Activated CD4-positive, alpha-beta T cell treated with anti-CD3 and anti-CD28 coated beads, Interleukin-2, amount 50 U/mL, for 1 hour (primary cell): ENCODE measurements around the gene KIAA1210.

Experiments
- DNase-seq: peaks from one replicate; pipeline ENCODE4 v3.0.0-alpha.2; 2020

The KIAA1210 gene

DNA sequence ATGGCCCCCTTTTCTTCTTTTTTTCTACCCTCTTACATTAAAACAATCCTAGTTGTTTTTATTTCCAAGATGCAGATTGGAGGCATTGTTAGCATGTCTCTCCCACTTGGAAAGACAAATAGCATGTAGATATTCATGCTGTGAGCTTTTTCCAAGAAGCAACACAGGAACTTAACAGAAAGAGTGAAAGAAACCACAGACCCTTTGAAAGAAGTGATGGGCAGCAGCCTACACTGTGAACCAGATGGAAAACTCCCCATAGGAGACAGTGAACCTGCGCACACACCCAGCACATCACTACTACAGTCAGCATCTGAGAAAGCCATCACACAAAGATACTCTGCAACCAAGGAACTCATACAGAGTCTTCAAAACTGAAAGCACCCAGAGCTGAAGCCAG, 37.0 kb downstream of the KIAA1210 start:
- DNase-seq = no peak

DNA sequence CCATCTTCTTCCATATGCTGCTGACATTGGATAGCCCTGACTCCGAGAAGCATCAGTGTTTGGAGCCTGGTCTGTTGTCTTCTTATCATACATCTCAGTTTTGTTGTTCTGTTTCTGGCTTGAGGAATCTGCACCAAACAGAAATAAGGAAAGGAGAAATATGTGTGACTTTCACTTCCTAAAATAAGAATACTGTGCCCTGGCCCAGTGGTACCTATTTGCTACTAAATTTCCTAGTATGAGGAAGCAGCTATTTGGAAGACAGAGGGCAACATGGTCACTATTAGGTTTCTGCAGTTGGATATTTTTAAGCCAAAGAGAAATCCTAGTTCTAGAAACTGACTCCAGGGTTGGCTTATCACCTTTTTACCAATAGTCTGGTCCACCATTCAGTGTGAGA, 38.0 kb downstream of the KIAA1210 start:
- no peak for DNase-seq

DNA sequence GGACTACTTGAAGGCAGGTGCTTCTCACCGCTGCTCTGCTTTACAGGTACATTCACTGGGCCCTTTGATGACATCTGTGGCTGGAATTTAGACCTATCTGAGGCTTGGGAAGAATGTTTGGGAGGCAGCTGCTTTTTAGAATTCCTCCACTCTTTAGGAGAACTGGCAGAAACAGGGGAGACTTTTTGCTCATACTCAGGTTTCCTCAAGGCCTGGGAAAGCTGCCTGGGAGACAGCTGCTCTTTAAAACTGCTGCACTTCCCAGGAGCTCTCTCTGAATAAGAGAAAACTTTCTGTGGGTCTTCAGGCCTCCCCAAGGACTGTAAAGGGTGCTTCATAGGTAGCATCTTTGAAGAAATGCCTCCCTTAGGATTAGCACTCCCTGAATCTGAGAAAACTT, 40.5 kb downstream of the KIAA1210 start:
- DNase-seq = no peak

DNA sequence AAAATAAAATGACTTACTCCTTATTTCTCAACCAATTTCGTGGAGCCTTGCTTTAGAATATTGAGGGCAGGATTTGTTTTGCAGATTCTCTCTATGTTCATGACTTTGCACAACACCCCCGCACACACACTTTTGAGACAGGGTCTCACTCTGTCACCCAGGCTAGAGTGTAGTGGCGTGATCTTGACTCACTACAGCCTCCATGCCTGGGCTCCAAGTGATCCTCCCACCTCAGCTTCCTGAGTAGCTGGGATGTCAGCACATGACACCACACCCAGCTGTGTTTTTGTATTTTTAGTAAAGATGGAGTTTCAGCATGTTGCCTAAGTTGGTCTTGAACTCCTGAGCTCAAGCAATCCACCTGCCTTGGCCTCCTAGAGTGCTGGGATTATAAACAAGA, 42.8 kb downstream of the KIAA1210 start:
- DNase-seq = no peak

DNA sequence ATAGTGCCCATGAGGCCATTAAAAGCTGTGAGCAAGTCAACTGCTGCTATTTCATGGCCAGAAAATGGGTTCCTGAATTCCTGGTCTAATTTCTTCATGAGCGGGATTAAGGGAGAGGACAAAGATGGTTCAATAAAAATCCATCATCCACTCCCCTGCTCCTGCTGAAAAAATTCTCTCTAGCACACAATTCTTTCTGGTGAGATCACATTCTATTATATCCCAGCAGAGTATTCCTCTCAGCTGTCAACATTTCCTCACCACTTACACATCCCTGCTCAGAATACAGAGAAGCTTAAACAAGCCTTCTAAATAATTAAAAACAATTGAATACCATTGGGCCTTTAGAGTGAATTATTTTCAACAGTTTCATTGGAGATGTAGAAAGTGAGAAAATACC, 45.3 kb downstream of the KIAA1210 start:
- DNase-seq = no peak

DNA sequence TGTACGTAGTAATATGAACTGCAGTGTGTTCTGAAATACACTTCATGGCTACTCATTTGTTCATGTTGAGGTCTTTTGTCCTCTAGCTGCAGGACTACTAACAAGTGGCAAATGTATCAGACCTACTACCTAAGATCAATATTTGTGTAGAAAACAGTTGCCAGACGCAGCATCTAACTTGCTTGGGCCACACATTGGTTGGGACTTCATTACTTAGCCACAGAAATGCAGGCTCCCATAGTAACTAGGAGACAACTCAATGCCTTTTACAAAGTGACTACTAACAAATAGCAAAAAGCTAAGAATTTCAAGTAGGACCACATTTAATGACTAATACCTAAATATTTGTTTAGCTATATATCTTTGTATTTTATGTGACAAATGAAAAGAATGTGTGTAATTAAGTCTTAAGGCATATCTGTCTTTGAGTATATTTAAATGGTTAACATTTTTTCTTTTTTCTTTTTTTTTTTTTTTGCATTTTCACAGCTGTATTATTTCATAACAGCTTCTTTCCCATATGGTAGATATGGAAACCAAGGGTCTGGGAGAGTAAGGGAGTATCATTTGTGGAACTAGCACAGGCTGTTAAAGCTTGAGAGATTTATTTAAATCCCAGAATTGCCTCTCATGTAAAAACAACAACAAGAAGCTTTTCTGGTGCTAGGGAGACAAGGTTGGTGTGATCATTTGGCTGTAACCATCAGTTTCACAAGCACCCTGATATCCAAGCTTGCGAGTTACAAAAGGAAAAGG, 52.2 kb downstream of the KIAA1210 start:
- DNase-seq = no peak

DNA sequence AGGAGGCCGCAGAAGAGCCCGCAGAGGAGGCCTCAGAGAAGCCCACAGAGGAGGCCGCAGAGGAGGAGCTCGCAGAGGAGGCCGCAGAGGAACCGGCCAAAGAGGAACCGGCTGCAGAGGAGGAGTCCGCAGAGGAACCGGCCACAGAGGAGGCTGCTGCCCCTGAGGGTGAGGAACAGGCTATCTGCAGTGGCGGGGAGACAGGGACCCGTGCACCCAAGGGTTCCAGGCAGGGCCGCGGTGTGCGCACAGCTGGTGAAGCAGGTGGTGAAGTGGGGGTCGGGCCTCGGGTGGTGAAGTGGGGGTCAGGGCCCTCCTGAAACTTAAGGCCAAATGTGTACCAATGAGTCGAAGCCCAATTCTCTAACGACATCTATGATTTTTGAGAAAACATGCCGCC, 53.7 kb downstream of the KIAA1210 start:
- DNase-seq = no peak

DNA sequence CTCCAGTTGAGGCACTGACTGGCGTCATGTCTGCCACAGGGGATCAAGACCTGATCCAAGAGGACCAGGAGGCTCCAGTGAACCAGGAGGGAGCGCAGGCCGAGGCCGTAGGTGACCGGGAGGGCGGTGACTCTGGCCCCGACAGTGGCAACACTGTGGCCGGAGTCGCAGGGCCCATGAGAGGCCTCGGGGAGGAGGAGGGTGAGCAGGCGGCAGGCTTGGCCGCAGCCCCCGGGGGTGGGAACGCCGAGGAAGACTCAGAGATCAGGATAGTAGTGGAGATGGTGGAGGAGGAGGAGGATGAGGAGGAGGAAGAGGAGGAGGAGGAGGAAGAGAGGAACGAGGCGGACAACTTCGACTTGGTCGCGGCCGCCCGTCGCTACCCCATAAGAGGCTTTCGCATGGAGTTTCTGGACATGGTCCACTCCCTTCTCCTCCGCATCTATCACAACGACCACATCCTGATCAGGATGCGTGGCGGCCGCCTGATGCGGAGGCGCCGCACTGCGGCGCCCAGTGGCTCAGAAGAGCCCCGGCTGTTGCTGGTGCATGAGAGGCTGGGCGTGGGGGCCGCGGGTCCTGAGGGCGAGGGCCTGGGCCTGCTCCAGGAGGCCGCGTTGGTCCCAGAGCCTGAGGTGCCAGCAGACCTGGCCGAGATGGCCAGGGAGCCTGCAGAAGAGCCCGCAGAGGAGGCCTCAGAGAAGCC, 54.3 kb downstream of the KIAA1210 start:
- DNase-seq = no peak

DNA sequence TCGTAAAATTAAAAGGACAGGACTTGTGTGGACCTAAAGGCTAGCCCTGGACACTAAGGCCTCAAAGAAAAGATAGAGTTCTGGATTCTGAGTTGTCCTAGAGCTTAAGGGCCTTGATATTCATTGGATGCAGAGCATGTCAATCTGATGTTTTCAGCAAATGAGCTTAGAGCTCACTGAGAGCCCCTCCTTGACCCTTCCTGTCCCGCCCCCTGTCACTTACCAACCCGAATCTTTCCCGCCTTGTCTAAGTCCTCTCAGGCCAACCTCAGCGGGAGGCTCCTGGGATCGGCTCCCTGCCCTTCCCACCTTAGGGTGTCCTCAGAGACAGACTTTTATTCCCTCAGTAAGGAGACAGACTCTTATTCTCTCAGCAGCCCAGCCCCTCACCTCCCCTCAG, 54.9 kb downstream of the KIAA1210 start, which contains the start of gene CT47C1:
Gene CT47C1, plus strand, starts transcription at position 250 of the 400 bp plus-strand sequence. CDS start 233 bp downstream, outside the sequence.
- DNase-seq = no peak

DNA sequence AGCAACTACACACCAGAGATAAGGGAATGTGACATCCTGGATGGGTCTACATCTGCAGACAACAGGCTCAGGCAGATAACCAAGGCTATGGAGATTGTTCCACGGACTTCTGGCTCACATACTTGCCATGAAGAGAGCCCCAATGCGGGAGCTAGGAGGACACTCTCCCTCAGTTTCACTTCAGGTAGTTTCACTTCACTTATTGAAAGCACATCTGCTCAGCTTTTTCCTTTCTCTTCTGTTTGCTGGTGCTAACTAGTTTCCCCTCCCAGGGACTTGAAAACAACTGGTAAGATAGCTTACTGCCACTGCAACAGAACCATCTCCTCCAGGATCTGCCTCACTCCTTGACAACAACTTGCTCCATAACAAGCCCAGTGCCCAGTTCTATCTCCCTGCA, 56.2 kb downstream of the KIAA1210 start:
- no peak for DNase-seq

DNA sequence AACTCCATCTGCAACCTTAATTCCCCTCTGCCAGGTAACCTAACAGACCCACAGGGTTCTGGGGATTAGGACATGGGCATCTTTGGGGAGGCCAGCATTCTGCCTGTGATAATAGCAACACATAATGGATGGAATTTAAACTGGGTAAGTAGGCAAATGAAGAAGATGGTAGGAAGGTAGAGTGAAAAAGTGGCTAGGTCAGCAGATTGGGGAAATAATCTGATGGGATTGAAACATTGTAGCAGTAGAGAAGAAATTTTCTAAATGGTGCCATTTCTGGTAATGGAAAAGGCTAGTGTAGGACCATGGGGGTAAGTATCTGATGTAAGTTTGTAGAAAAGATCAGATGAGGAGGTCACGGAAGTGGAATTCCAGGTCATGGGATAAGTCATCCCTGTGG, 57.9 kb downstream of the KIAA1210 start:
- DNase-seq = no peak

DNA sequence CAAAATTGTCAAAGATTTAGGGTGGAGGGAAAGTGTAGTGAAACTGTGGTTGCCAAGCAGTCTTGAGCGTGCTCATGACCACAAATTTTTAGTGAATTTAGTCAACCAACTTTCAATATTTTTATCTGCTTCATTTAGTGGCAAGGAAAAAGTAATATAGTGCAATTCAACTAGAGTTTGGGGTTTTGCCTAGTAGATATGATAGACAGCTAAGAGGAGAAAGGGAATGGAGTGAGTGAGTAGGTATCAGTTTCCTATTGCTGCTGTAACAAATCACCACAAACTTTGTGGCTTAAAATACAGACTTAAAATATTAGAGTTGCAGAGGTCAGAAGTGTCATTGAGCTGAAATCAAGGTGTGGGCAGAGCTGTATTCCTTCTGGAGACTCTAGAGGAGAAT, 58.5 kb downstream of the KIAA1210 start:
- DNase-seq = no peak

DNA sequence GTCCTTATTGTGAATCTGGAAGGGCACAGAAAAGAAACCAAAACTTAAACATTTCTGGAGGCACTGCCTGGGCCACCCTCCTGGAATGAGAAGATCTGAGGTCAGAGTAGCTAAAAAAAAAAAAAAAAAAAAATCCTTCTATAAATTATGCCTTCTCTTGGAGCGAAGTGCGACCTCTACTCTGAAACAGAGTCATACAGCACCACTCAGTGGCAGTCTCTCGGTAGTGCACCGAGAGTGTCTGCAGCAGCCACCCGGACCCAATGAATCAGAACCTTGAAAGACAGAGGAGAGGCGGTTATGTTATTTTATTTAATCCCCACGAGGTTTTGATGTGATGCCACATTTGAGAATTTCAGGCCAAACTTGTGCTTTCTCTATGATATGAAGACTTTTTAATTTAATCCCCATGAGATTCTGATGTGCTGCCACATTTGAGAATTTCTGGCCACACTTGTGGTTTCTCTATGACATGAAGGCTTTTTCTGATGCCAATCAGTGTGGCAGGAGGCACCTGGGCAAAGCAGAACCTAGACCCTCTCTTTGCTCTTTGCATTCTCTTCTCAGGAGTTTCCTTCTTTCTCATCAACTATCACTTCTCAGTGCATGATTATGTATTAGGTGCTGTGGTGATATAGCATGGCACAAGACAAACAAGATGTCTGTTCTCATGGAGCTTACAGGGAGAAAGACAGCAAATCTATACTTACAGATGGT, 60.4 kb downstream of the KIAA1210 start:
- peak; percentile 36 for DNase-seq

DNA sequence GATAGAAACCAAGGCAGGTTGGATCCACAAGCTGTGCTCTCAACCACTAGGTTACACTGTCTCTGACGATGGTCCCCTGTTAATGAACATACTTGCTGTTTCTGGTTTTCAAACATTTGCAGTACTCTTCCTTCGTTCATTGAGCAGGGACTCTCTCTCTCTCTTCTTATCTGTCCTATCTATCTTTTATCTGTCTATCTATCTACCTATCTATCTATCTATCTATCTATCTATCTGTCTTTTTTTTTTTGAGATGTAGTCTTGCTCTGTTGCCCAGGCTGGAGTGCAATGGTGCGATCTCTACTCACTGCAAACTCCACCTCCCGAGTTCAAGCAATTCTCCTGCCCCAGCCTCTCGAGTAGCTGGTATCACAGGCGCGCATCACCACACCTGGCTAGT, 64.2 kb downstream of the KIAA1210 start:
- no peak for DNase-seq

DNA sequence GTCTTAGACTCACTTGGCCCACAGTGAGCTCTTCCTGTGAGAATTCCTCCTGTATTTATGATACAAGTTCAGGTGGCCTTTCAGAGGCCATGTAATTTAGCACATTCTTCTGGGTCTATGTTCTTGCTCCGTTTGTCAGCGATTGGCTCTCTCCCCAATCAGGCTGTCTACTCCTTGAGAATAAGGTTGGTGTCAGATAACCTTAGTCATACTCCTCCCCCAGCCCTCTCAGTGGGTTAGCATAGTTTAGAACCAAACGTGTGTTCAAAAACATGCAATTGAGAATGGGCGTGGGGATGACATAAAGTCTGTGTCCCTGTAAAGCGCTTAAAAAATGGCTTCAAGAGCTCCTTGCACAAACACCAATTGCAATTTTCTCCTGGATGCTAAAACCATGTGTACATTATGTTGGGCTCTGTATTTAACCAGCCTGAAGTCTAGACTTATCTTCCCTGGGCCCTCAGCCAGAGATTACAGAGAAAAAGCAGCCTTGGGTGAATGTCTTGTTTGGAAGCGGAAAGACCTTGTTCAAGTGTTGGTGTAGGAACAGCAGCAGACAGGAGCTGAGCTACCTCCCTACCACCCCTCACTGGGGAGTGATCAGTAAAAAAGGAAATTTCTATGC, 64.8 kb downstream of the KIAA1210 start:
- DNase-seq = no peak

DNA sequence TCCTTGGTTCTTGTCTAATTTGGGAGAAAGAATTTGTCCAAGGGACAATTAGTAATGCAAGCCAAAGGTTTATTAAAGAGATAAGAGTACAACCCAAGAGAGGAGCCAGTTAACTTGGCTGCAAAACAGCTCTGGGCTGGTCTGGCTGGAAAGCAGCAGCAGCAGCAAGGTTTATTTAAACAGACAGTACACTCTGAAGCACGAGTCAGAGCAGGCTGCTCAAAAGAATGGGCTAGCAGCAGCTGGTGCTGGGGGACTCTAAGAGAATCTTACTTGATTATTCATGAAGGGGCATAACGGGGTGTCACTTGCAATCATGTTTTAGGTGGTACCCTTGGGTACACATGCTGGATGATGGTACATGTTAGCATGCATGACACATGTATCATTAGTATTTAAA, 71.9 kb downstream of the KIAA1210 start:
- DNase-seq = no peak

DNA sequence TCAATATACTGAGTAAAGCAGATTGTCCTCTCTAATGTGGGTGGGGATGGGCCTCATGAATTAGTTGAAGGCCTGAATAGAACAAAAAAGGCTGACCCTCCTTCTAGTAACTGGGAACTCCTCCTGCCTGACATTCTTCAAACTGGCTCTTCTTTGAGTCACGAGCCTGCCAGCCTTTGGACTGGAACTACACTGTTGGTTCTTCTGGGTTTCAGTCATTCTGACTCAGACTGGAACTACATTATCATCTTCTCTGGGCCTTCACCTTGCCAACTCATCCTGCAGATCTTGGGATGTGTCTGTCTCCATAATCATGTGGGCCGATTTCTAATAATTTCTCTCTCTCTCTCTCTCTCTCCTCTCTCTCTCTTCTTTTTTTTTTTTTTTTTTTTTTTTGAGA, 81.7 kb downstream of the KIAA1210 start:
- DNase-seq = no peak

DNA sequence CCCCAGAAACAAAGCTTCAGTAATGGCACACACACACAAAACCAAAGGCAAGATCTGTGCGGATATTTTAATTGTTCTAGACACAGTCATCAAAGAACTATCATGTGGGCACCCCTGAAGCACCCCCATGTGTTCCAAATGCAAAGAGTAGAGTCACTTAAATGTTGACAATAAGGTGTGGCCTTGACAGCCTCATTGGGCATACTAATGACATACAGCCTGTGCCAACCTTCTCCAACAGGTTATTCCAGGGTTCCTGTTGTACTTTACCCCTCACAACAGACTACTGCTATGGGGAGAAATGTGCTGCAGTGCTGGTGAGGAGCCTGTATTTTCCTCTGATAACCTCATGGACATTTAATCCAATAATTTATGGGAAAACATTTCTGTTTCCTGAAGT, 84.6 kb downstream of the KIAA1210 start:
- DNase-seq = no peak

DNA sequence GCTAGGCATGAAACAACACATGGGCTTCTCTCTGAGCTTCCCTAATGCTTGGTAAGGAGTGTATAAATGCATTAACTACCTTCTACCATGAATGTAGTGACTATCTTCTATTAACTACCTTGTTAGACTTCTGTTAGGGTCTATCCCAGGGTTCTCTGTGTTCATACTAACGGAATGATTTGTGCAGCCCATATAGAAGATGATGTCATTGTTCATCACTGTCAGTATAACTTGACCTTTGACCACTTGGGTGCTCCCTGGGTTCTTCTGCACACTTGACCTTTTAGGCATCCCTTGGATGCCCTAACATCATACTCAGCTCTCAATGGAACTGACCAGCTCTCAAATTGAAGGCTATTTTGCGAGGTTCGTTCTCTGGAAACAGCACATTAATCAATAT, 85.6 kb downstream of the KIAA1210 start:
- no peak for DNase-seq

DNA sequence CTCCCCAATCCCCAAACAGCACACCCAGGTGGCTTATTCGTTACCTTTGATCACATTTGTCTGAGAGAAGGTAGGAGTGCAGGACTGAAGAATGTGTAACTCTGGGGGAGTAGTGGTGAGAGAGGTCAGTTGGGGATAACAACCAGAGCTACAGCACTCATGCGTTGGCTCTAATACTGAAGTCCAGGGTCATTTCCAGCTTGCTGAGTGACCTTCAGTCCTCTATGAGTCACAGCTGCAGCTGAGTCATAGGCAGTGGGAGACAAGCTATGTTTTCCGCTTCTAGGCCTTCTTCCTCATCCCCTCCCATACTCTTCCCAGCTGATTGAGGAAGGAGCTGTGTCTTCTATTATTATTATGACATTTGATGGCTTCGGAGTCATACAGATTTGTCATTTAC, 86.4 kb downstream of the KIAA1210 start:
- no peak for DNase-seq

DNA sequence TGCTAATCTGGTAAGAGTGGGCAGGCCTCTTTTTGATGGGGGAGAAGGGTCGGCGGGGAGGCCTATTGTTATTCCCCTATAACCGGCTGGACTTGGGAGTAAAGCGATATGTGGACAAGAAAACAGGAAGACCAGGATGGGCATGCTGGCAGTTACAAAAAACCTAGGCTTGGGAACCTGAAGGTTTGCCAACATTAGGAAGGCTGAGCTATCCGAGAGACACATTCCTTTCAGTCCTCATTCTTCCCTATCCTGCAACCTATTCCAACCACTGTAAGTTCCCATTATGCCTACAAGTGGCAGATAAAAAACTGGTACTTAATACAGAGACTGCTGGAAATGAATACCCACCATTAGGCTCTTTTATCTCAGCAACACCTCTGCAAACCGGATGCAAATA, 87.2 kb downstream of the KIAA1210 start:
- no peak for DNase-seq

DNA sequence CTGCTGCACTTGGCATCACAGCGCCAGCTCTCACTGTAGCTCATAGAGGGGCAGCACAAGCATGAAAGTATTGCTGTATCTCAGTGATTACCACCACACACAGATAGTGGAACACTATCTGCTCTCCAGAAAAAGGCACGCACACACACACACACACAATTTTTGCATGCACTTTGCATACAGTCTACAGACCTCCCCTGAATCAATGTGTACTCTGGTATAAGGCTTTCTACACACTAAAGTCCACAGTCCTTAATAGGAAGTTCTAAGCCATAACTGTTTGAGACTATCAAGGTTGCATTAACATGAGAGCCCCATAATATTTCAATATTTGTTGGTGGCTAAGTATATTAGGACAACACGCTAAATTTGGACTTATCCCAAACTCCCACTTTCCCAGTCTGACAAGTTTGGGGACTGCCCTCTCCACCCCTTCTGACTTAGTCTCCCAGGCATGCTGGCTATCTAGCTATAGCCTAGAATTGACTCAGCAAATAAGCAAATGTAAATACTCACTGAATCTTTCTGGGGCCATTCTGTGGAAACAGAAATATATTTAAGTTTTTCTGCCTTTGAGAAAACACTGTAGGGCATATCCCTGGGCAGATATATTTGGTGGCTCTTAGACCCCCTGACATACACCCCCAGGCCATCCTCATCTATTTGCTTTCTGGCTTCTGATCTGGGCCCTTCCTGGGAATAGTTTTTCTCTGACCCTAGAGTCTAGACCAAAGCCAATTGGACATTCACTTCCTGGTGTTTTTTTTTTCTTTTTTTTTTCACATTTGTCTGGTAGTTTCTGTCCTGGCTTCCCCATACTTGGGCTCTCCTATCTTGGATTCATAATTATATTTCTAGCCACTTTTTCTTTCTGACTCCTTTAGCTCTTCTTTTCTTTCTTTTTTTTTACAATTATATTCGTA, 91.2 kb downstream of the KIAA1210 start:
- DNase-seq = no peak
